HEK293 (cell line): ENCODE data around the gene PDE4B.

Source experiments
- CTCF ChIA-PET: fragments of 350-600 bp; formaldehyde crosslinking; extraction: SDS; loops from one replicate; lab custom pipeline; 2021; ENCODE audit warnings: antibody characterized with exemption; lab: Yijun Ruan, JAX
- POLR2A ChIA-PET: fragments of 300-600 bp; formaldehyde crosslinking; extraction: SDS; loops from one replicate; lab custom pipeline; 2020; ENCODE audit warnings: antibody characterized with exemption, inconsistent platforms; lab: Yijun Ruan, JAX
- H3K27ac ChIP-seq: fragments of 200-500 bp; sonication (Bioruptor generic); 2 replicates; pipeline ENCODE4 v1.5.1; 2014; ENCODE audit warnings: low read depth, low read length, control low read depth, inconsistent platforms; ENCODE audit errors: extremely low read depth
- H3K36me3 ChIP-seq, 2 experiments: fragments of 200-500 bp in 1 of 2; sonication (Bioruptor generic) in 1 of 2; 1 replicate in 1 of 2; 2 replicates in 1 of 2; pipeline ENCODE4 v1.5.1; 2014 to 2017; ENCODE audit warnings: inconsistent platforms in 2 of 2, low read length in 2 of 2; ENCODE audit not compliant: control insufficient read depth in 2 of 2, insufficient read depth in 1 of 2
- H3K4me1 ChIP-seq: fragments of 200-500 bp; sonication (Bioruptor generic); 2 replicates; pipeline ENCODE4 v1.5.1; 2014; ENCODE audit warnings: mild to moderate bottlenecking, low read length, inconsistent platforms; ENCODE audit not compliant: control insufficient read depth, insufficient read depth
- H3K4me3 ChIP-seq: 2 replicates; pipeline ENCODE4 v1.5.1; 2011; ENCODE audit warnings: low read depth, mild to moderate bottlenecking, control low read depth, low read length, moderate library complexity
- H3K9me3 ChIP-seq: fragments of 200-500 bp; sonication (Bioruptor generic); 2 replicates; pipeline ENCODE4 v1.5.1; 2014; ENCODE audit warnings: low read depth, low read length, inconsistent platforms; ENCODE audit not compliant: control insufficient read depth, insufficient read depth
- GFI1B ChIP-seq: fragments of 450-650 bp; formaldehyde crosslinking; IDR thresholded peaks from 2 replicates; pipeline ENCODE4 v1.5.1; 2016; ENCODE audit warnings: missing biosample characterization, missing genetic modification characterization
- IKZF3 ChIP-seq: fragments of 450-650 bp; IDR thresholded peaks from 2 replicates; pipeline ENCODE4 v1.5.0; 2018; ENCODE audit warnings: missing biosample characterization, mild to moderate bottlenecking, missing genetic modification characterization, moderate library complexity
- OVOL3 ChIP-seq: fragments of 450-650 bp; formaldehyde crosslinking; IDR thresholded peaks from 2 replicates; pipeline ENCODE4 v1.5.1; 2016; ENCODE audit warnings: missing biosample characterization, missing genetic modification characterization
- SALL2 ChIP-seq: fragments of 450-650 bp; formaldehyde crosslinking; IDR thresholded peaks from 2 replicates; pipeline ENCODE4 v1.5.0; 2017; ENCODE audit warnings: missing biosample characterization, mild to moderate bottlenecking, missing genetic modification characterization, borderline replicate concordance
- SCRT1 ChIP-seq: fragments of 450-650 bp; formaldehyde crosslinking; IDR thresholded peaks from 2 replicates; pipeline ENCODE4 v1.5.1; 2016; ENCODE audit warnings: missing biosample characterization, missing genetic modification characterization, borderline replicate concordance
- SP2 ChIP-seq: fragments of 450-650 bp; formaldehyde crosslinking; IDR thresholded peaks from 2 replicates; pipeline ENCODE4 v1.5.1; 2016; ENCODE audit warnings: missing biosample characterization, missing genetic modification characterization
- WT1 ChIP-seq: fragments of 450-650 bp; formaldehyde crosslinking; IDR thresholded peaks from 2 replicates; pipeline ENCODE4 v1.5.1; 2016; ENCODE audit warnings: missing biosample characterization, missing genetic modification characterization
- ZBTB17 ChIP-seq: fragments of 450-650 bp; formaldehyde crosslinking; IDR thresholded peaks from 2 replicates; pipeline ENCODE4 v1.5.1; 2016; ENCODE audit warnings: missing biosample characterization, missing genetic modification characterization
- ZFP41 ChIP-seq: fragments of 450-650 bp; formaldehyde crosslinking; IDR thresholded peaks from 2 replicates; pipeline ENCODE4 v1.5.1; 2016; ENCODE audit warnings: missing biosample characterization, missing genetic modification characterization, borderline replicate concordance
- ZIC2 ChIP-seq: fragments of 450-650 bp; formaldehyde crosslinking; IDR thresholded peaks from 2 replicates; pipeline ENCODE4 v1.5.1; 2016; ENCODE audit warnings: missing biosample characterization, missing genetic modification characterization
- ZNF140 ChIP-seq: fragments of 450-650 bp; formaldehyde crosslinking; IDR thresholded peaks from 2 replicates; pipeline ENCODE4 v1.5.1; 2016; ENCODE audit warnings: missing biosample characterization, missing genetic modification characterization
- ZNF274 ChIP-seq, 2 experiments: fragments of 200-500 bp in 1 of 2; fragments of 450-650 bp in 1 of 2; sonication (Bioruptor generic) in 1 of 2; formaldehyde crosslinking in 1 of 2; IDR thresholded peaks; 2 replicates each; pipeline versions ENCODE4 v1.5.1 to v1.6.1; 2014 to 2016; ENCODE audit warnings: borderline replicate concordance in 1 of 2, inconsistent platforms in 1 of 2, low read length in 1 of 2, missing biosample characterization in 1 of 2, missing genetic modification characterization in 1 of 2
- ZNF302 ChIP-seq: fragments of 450-650 bp; formaldehyde crosslinking; IDR thresholded peaks from 2 replicates; pipeline ENCODE4 v1.5.1; 2016; ENCODE audit warnings: missing biosample characterization, missing genetic modification characterization, low read depth
- ZNF341 ChIP-seq: fragments of 450-650 bp; formaldehyde crosslinking; IDR thresholded peaks from 2 replicates; pipeline ENCODE4; 2016; ENCODE audit warnings: low read depth, missing biosample characterization, missing genetic modification characterization
- ZNF416 ChIP-seq: fragments of 450-650 bp; formaldehyde crosslinking; IDR thresholded peaks from 2 replicates; pipeline ENCODE4 v1.5.1; 2016; ENCODE audit warnings: missing biosample characterization, missing genetic modification characterization
- ZNF433 ChIP-seq: fragments of 450-650 bp; formaldehyde crosslinking; IDR thresholded peaks from 2 replicates; pipeline ENCODE4 v1.5.1; 2016; ENCODE audit warnings: missing biosample characterization, missing genetic modification characterization, low read depth
- ZNF544 ChIP-seq: fragments of 450-650 bp; formaldehyde crosslinking; IDR thresholded peaks from 2 replicates; pipeline ENCODE4 v1.5.0; 2017; ENCODE audit warnings: missing biosample characterization, missing genetic modification characterization
- ZNF610 ChIP-seq: fragments of 450-650 bp; formaldehyde crosslinking; IDR thresholded peaks from 2 replicates; pipeline ENCODE4 v1.5.1; 2016; ENCODE audit warnings: missing biosample characterization, missing genetic modification characterization, borderline replicate concordance
- ZNF623 ChIP-seq: fragments of 450-650 bp; formaldehyde crosslinking; IDR thresholded peaks from 2 replicates; pipeline ENCODE4 v1.5.1; 2016; ENCODE audit warnings: missing biosample characterization, missing genetic modification characterization
- ZNF624 ChIP-seq: fragments of 450-650 bp; formaldehyde crosslinking; IDR thresholded peaks from 2 replicates; pipeline ENCODE4 v1.5.1; 2017; ENCODE audit warnings: missing biosample characterization, missing genetic modification characterization
- ZNF658 ChIP-seq: fragments of 450-650 bp; formaldehyde crosslinking; IDR thresholded peaks from 2 replicates; pipeline ENCODE4; 2016; ENCODE audit warnings: missing biosample characterization, missing genetic modification characterization
- ZNF747 ChIP-seq: fragments of 450-650 bp; formaldehyde crosslinking; IDR thresholded peaks from 2 replicates; pipeline ENCODE4 v1.5.1; 2016; ENCODE audit warnings: missing biosample characterization, missing genetic modification characterization
- ZNF837 ChIP-seq: fragments of 450-650 bp; formaldehyde crosslinking; IDR thresholded peaks from 2 replicates; pipeline ENCODE4 v1.5.1; 2016; ENCODE audit warnings: missing biosample characterization, missing genetic modification characterization
- ZXDB ChIP-seq: fragments of 450-650 bp; formaldehyde crosslinking; IDR thresholded peaks from 2 replicates; pipeline ENCODE4 v1.5.1; 2016; ENCODE audit warnings: missing biosample characterization, missing genetic modification characterization
- TF ChIP-seq, protein P1 (sequence below): fragments of 450-650 bp; formaldehyde crosslinking; IDR thresholded peaks from 2 replicates; pipeline ENCODE4 v1.5.1; 2016; ENCODE audit warnings: missing biosample characterization, missing genetic modification characterization
- TF ChIP-seq, protein P2 (sequence below): fragments of 450-650 bp; formaldehyde crosslinking; IDR thresholded peaks from 2 replicates; pipeline ENCODE4 v1.5.1; 2016; ENCODE audit warnings: missing biosample characterization, missing genetic modification characterization, borderline replicate concordance
- TF ChIP-seq, protein P3 (sequence below): fragments of 450-650 bp; formaldehyde crosslinking; IDR thresholded peaks from 2 replicates; pipeline ENCODE4 v1.5.1; 2016; ENCODE audit warnings: missing biosample characterization, missing genetic modification characterization
- TF ChIP-seq, protein P4 (sequence below): fragments of 450-650 bp; IDR thresholded peaks from 2 replicates; pipeline ENCODE4 v1.5.1; 2018; ENCODE audit warnings: missing biosample characterization, mild to moderate bottlenecking, missing genetic modification characterization
- TF ChIP-seq, protein P5 (sequence below): fragments of 450-650 bp; formaldehyde crosslinking; IDR thresholded peaks from 2 replicates; pipeline ENCODE4 v1.5.1; 2017; ENCODE audit warnings: missing biosample characterization, missing genetic modification characterization

PDE4B gene

DNA sequence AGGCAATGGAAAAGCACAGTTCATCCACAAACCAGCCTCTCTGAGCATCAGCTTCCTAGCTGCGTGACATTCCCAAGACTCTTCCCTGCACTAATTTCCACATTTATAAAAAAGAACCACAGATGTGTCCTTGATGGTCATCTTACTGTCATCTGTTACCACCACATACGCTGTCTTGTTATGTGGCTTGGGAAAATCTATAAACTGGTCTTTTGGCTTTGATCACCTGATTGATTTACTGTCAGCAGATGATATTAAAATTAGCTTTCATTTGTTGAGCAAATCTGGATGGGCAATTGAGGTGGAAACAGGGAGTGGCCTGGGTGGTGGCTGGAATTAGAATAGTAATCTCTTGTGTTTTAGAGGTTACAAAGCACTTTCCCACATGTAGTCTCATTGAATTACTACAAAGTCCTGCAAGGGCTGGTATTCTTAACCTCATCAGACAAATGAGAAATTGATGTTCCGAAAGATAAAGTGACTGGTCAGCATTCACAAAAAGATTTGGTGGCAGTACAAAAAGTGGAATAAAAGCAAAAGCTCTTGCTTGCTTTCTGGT lies 509.6 kb downstream of the PDE4B start:
- Histone ChIP-seq H3K36me3 (no peaks in the 10 kb centered on the region), H3K27ac (no peak overlapping the region), H3K4me3 (no peak overlapping the region), H3K9me3 (no peaks in the 10 kb centered on the region), H3K4me1 (no peaks in the 10 kb centered on the region)
- ChIA-PET POLR2A (no interaction called here), CTCF (no interaction called here)
- TF ChIP-seq SCRT1 (tag by site-specific recombination) (no peak), ZNF623 (no peak), ZNF544 (no peak), ZNF274 (IDR thresholded peaks at IDR 0.05; ENCODE audit: low read length) (no peak), ZNF274 (tag by site-specific recombination; IDR thresholded peaks at IDR 0.05; ENCODE audit: borderline replicate concordance) (no peak), ZNF837 (tag by site-specific recombination) (no peak), SP2 (tag by site-specific recombination) (no peak), ZNF747 (no peak), SALL2 (tag by site-specific recombination) (no peak), ZNF140 (tag by site-specific recombination) (no peak), ZBTB17 (tag by site-specific recombination) (no peak), IKZF3 (tag by site-specific recombination) (no peak), ZNF416 (tag by site-specific recombination) (no peak), ZIC2 (no peak), OVOL3 (tag by site-specific recombination) (no peak)
- TF ChIP-seq, protein P1, sequence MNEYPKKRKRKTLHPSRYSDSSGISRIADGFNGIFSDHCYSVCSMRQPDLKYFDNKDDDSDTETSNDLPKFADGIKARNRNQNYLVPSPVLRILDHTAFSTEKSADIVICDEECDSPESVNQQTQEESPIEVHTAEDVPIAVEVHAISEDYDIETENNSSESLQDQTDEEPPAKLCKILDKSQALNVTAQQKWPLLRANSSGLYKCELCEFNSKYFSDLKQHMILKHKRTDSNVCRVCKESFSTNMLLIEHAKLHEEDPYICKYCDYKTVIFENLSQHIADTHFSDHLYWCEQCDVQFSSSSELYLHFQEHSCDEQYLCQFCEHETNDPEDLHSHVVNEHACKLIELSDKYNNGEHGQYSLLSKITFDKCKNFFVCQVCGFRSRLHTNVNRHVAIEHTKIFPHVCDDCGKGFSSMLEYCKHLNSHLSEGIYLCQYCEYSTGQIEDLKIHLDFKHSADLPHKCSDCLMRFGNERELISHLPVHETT, result no peak
- TF ChIP-seq, protein P2, sequence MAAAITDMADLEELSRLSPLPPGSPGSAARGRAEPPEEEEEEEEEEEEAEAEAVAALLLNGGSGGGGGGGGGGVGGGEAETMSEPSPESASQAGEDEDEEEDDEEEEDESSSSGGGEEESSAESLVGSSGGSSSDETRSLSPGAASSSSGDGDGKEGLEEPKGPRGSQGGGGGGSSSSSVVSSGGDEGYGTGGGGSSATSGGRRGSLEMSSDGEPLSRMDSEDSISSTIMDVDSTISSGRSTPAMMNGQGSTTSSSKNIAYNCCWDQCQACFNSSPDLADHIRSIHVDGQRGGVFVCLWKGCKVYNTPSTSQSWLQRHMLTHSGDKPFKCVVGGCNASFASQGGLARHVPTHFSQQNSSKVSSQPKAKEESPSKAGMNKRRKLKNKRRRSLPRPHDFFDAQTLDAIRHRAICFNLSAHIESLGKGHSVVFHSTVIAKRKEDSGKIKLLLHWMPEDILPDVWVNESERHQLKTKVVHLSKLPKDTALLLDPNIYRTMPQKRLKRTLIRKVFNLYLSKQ (tag by site-specific recombination), result no peak
- TF ChIP-seq, protein P3, sequence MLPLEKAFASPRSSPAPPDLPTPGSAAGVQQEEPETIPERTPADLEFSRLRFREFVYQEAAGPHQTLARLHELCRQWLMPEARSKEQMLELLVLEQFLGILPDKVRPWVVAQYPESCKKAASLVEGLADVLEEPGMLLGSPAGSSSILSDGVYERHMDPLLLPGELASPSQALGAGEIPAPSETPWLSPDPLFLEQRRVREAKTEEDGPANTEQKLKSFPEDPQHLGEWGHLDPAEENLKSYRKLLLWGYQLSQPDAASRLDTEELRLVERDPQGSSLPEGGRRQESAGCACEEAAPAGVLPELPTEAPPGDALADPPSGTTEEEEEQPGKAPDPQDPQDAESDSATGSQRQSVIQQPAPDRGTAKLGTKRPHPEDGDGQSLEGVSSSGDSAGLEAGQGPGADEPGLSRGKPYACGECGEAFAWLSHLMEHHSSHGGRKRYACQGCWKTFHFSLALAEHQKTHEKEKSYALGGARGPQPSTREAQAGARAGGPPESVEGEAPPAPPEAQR (tag by site-specific recombination), result no peak
- TF ChIP-seq, protein P4, sequence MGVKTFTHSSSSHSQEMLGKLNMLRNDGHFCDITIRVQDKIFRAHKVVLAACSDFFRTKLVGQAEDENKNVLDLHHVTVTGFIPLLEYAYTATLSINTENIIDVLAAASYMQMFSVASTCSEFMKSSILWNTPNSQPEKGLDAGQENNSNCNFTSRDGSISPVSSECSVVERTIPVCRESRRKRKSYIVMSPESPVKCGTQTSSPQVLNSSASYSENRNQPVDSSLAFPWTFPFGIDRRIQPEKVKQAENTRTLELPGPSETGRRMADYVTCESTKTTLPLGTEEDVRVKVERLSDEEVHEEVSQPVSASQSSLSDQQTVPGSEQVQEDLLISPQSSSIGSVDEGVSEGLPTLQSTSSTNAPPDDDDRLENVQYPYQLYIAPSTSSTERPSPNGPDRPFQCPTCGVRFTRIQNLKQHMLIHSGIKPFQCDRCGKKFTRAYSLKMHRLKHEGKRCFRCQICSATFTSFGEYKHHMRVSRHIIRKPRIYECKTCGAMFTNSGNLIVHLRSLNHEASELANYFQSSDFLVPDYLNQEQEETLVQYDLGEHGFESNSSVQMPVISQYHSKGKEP, result no peak

DNA sequence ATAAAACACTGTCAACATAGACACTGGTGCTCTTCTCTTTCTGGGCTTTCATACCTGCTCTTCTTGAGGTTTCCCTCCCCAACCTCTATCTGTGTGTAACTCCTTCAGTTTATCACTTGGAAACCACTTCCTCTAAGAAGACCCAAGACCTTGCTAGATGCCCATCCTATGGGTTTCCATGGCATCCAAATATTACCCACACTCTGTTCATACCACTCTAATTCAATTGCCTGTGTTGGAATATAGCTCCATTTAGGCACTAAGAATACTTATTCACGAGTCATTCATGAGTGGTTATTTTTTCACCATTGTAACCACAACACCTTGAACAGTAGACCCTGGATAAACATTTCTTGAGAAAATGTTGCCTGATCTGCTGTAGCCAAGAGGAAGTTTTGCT lies 510.1 kb downstream of the PDE4B start:
- H3K4me3 ChIP-seq, result no peak overlapping the region
- H3K27ac ChIP-seq, result no peak overlapping the region
- no peaks in the 10 kb centered on the region for H3K9me3 ChIP-seq
- no peaks in the 10 kb centered on the region for H3K4me1 ChIP-seq
- CTCF ChIA-PET, result no interaction called here
- POLR2A ChIA-PET, result no interaction called here
- H3K36me3 ChIP-seq, result no peaks in the 10 kb centered on the region
- TF ChIP-seq ZNF610 (tag by site-specific recombination), result no peak
- no peak for TF ChIP-seq ZFP41 (tag by site-specific recombination)
- no peak for TF ChIP-seq GFI1B (tag by site-specific recombination)
- TF ChIP-seq, protein P5, sequence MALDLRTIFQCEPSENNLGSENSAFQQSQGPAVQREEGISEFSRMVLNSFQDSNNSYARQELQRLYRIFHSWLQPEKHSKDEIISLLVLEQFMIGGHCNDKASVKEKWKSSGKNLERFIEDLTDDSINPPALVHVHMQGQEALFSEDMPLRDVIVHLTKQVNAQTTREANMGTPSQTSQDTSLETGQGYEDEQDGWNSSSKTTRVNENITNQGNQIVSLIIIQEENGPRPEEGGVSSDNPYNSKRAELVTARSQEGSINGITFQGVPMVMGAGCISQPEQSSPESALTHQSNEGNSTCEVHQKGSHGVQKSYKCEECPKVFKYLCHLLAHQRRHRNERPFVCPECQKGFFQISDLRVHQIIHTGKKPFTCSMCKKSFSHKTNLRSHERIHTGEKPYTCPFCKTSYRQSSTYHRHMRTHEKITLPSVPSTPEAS (tag by site-specific recombination), result no peak
- no peak for TF ChIP-seq ZNF624 (tag by site-specific recombination)
- TF ChIP-seq ZNF341 (tag by site-specific recombination), result no peak
- no peak for TF ChIP-seq ZNF302 (tag by site-specific recombination)
- TF ChIP-seq ZXDB, result no peak
- no peak for TF ChIP-seq ZNF433 (tag by site-specific recombination)
- no peak for TF ChIP-seq WT1 (tag by site-specific recombination)
- no peak for TF ChIP-seq SCRT1 (tag by site-specific recombination)
- TF ChIP-seq SALL2 (tag by site-specific recombination), result no peak
- no peak for TF ChIP-seq ZNF658 (tag by site-specific recombination)
